COLO829 (cell line): ENCODE results near the gene CHST14.

Experiments used
- DNase-seq: peaks from one replicate; pipeline ENCODE4 v3.0.0; 2012; ENCODE audit warnings: low spot score

CHST14 gene

DNA sequence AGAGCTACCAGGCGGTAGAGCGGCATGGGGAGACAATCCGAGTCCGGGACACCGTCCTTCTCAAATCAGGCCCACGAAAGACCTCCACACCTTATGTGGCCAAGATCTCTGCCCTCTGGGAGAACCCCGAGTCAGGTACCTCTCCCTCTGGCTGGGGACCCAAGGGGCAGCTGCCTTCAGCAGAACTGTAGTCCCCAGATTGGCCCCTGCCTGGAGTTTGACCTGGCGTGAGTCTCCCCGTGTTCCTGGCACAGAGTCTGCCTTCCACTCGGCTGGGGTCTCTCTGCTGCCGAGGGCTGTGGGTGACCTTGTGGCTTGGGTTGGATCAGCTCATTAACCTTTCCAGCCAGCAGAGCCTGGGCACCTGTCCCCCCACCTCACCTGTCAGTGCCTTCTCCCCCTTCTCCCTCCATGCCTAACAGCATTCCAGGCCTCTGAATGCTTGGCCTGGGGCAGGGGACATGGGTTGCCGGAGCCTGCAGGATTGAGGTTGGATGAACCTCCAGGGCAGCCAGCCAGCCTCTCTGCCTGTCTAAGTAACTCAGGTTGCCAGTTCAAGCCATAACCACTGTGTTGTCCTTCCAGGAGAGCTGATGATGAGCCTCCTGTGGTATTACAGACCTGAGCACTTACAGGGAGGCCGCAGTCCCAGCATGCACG, 6.8 kb upstream of the CHST14 start:
- no peak for DNase-seq

DNA sequence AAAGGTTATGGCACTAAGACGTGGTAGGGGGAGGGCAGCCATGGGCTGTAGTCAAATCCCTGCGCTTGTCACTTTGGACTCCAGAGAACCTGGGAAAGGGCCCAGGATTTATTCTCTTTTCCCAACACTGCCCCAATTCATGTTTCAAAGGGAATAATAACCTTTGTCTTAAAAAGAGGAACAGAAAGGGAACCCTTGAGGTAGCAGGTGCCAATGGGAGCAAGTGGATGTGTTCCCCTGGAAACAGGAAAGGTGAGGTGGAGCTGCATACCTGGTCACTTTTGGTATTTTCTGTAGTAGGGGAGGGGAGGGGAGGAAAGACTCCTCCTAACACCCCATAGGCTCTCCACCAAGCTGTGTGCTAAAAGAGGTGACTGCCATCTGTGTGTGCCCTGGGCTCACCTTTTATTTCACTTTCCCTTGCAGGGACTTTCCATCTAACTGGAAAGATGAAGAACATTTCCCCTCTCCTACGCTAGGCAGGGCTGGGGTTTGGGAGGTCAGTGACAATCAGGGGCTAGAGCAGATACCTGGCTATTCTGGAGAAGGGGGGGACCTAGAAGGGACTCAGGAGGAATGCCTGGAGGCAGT, 6.1 kb upstream of the CHST14 start:
- no peak for DNase-seq

DNA sequence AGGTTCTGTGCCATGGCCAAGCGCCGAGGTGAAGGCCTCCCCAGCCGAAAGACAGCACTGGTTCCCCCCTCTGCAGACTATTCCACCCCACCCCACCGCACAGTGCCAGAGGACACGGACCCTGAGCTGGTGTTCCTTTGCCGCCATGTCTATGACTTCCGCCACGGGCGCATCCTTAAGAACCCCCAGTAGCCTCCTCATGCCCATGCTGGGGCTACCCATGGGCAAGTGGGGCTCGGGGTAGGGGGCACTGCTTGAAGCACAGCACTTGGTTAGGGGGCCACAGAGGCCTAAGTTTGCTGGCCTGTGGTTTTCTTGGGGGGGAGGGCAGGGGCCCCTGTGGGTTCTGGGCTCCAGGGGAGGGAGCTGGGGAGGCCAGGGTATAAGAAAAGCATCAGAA, 4.8 kb upstream of the CHST14 start:
- DNase-seq: no peak

DNA sequence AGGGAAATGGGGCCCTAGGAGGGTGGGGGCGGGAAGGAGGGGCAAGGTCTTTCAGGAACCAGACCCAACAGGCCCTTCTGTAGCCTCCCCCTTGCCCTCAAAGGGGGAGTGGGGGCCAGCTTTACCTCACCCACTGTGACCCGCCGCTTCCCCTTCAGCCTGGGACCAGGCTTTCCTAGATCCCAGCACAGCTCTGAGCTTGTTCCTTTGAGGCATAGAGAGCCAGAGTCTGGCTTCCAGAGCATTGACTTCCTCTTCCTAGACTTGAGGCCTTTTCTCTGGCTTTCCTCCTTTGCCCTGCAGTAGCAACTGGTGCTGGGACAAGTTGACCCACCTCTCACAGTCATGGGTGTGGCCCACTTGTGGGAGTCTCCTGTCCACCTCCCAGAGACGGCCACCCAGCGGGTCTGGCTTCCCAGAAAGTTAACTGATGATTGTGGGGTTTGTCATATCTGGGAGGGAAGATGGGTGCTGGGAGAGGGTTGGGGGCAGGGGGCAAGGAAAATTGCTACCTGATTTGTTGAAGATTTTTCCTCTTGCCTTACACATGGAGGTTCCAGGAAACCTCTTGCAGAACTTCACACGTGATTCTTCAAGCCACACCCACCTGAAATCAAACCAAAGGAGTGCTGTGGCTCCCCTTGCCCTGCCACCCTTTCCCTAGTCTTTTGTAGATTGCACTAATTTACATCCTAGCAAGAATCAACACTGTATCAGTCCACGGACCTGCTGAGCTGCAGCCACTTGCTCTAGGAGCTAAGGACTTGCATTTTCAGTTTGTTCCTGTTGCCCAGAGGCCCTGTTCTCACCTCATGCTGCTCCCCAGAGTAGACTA, 4.1 kb upstream of the CHST14 start:
- no peak for DNase-seq

DNA sequence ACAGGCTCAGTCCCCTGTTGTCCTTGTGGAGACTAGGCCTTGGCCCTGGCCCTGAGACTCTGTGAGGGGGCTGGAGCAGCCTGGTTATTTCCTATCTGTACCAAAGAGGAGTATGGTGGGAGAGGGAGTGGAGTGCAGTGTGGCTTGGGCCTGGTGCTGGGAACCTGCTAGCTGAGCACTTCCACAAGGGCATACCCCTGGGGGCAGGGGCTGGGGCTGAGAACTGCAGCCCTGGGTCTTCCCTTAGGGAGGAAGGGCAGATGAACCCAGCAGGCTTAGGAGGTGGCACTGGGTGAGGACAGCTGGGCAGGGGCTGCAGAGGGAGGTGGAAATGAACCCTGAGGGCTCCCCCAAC, 3.5 kb upstream of the CHST14 start:
- no peak for DNase-seq

DNA sequence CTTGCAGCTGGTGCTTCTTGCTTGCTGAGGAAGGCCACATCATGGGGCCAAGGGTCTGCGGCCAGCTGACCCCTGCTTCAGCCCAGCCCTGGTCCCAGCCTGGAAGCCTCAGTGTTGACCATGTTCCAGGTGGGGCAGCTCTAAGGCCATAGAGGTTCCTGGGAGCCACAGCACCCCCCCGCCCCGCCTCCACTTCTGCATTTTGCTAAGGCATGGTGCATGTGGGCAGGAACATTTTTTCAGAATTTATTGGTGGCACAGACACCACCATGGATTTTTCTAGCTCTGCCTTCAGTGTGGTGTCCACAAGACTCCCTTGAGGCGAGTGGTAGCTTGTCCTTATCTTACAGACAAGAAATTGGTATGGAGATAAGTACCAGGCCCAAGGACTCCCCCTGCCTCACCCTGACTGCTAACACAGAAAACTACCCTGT, 1.9 kb upstream of the CHST14 start:
- no peak for DNase-seq

DNA sequence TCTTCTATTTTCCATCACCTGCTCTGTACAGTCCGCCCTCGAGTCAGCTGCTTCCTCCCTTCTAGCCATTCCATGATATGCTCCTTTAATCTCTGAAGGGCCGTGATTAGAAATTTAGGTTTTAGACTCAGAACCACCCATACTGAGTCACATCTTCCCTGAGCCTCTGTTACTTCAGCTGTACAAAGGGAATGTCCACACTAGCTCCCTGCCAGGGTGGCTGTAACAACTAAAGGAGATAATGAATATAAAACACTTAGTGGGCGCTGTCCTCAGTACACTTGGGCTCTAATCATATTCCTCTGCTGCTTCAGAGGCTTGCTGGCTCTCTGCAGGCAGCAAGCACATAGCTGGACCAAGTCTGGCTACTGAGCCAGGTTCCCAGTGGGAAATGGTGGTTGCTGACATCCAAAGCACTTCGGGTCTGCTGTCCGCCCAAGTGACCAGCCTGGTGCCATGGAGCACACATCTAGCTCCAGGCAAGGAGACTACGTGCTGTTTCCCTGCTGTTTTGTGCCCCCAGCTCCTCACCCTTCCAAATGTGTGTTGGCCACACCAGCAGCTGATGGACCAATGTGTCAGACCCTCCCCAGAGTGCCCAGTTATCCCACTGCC, 901 bp upstream of the CHST14 start:
- DNase-seq: no peak

DNA sequence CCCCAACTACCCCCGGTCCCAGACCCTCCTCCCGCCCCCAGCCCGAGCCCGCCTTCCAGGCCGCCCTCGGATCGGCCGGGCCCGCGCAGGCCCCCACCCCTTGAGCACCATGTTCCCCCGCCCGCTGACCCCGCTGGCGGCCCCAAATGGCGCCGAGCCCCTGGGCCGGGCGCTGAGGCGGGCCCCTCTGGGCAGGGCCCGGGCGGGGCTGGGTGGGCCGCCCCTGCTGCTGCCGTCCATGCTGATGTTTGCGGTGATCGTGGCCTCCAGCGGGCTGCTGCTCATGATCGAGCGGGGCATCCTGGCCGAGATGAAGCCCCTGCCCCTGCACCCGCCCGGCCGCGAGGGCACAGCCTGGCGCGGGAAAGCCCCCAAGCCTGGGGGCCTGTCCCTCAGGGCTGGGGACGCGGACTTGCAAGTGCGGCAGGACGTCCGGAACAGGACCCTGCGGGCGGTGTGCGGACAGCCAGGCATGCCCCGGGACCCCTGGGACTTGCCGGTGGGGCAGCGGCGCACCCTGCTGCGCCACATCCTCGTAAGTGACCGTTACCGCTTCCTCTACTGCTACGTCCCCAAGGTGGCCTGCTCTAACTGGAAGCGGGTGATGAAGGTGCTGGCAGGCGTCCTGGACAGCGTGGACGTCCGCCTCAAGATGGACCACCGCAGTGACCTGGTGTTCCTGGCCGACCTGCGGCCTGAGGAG, 472 bp downstream of the CHST14 start:
- no peak for DNase-seq

DNA sequence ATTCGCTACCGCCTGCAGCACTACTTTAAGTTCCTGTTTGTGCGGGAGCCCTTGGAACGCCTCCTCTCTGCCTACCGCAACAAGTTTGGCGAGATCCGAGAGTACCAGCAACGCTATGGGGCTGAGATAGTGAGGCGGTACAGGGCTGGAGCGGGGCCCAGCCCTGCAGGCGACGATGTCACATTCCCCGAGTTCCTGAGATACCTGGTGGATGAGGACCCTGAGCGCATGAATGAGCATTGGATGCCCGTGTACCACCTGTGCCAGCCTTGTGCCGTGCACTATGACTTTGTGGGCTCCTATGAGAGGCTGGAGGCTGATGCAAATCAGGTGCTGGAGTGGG, 995 bp downstream of the CHST14 start:
- no peak for DNase-seq

DNA sequence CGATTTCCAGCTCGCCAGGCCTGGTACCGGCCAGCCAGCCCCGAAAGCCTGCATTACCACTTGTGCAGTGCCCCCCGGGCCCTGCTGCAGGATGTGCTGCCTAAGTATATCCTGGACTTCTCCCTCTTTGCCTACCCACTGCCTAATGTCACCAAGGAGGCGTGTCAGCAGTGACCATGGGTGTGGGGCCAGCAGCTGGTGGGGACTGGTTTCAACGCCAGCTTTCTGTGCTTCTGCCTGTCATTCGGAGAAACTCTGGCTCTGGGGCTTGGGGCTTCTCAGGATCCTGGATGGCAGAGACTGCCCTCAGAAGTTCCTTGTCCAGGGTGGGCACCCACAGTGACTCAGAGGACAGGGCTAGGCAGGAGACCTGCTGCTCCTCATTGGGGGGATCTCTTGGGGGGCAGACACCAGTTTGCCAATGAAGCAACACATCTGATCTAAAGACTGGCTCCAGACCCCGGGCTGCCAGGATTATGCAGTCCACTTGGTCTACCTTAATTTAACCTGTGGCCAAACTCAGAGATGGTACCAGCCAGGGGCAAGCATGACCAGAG, 1.5 kb downstream of the CHST14 start:
- no peak for DNase-seq

DNA sequence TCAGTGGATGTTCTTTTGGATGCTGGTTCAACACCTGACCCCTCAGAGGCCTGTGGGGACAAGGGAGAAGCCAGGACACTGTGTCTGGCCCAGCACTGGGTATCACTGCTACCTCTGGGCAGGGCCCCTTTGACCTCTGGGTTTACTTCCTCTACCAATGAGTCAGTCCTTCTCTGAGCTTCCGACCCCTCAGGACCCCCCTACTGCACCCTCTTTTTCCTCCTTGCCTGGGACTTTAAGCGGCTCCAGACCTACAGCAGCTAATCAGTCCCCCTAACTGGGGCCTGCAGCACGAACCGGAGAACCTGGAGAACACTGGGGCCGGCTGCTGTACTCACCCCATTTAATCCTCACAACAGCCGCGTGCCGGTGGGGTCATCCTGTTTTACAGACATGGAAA, 3.8 kb downstream of the CHST14 start:
- DNase-seq: no peak

DNA sequence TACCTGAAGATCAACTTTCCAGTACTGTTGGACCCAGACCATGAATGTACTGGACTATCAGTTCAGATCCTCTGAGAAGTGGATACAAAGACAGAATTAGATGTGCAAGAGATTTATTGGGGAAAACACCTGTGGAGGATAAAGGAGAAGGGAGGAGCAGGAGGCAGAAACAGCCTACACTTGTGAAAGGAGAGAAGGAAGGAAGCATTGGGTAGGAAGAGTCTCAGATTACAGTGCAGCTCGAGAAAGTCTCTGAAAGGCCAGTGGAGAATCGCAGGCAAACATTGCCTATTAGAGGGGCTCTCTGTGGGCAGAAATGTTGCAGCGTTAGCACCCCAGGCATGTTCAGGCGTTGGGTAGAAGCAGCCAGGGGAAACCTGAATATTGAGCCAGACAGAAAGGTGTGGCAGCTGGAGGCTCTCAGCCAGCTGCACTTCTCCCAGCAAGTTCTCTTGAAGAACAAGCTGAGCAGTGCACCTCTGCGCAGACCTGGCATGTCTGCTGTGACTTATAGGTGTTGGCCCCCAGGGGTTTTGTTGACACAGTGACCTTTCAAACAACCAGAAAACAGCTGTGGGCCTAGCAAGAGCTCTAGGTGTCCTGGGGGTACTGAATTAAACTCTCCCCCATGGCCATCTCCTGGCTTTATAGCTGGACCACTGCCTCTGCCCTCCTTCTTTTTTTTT, 7.0 kb downstream of the CHST14 start:
- DNase-seq: no peak

DNA sequence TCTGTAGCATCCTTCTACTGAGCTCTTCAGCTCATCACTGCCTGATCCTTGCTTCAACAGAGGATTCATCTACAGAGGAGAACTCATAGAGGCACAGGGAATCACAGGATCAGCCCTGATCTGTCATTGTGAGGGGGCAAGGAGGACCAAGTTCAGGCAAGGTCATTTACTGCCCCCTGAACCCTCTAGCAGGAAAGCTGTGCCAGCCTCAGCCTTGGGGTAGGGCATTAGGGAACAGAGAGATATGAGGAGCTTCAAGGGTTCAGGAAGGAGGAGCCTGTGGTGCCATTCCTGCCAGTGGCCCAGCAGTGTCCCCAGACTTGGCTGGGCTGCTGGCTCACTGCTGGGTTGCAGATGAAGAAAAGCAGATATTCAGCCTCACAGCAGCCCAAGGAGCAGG, 8.2 kb downstream of the CHST14 start:
- no peak for DNase-seq

DNA sequence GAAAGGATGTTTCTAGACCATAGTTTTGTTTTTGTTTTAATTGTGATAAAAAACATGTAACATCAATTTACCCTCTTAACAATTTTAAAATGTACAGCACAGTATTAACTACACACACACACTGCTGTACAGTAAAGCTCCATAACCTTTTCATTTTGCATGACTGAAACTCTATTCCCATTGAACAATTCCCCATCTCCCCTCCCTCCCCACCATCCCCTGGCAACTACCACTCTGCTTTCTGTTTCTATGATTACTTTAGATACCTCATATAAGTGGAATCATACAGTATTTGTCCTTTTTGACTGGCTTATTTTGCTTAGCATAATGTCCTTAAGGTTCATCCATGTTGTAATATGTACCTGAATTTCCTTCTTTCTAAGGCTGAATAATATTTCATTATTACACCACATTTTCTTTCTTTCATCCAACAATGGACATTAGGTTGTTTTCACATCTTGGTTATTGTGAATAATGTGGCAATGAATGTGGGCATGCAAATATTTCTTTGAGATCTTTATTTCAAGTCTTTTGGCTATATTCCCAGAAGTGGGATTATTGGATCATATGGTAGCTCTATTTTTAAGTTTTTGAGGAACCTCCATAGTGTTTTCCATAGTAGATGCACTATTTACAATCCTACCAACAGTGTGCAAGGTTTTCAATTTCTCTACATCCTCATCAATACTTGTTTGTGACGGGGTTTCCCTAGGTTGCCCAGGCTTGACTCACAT, 10.7 kb downstream of the CHST14 start:
- DNase-seq: no peak

DNA sequence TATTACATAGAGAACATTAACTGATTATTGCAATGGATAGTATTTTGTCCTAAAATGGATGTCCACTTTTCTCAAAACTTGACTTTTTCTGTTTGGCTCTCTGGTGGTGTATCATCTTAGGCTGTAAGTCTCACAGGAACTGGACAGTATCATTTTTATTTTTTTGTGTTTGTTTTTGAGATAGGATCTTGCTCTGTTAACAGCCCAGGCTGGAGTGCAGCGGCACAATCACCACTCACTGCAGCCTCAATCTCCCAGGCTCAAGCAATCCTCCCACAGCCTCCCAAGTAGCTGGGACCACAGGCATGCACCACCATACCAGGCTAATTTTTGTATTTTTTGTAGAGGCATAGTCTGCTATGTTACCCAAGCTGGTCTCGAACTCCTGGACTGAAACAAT, 13.1 kb downstream of the CHST14 start:
- DNase-seq: no peak

DNA sequence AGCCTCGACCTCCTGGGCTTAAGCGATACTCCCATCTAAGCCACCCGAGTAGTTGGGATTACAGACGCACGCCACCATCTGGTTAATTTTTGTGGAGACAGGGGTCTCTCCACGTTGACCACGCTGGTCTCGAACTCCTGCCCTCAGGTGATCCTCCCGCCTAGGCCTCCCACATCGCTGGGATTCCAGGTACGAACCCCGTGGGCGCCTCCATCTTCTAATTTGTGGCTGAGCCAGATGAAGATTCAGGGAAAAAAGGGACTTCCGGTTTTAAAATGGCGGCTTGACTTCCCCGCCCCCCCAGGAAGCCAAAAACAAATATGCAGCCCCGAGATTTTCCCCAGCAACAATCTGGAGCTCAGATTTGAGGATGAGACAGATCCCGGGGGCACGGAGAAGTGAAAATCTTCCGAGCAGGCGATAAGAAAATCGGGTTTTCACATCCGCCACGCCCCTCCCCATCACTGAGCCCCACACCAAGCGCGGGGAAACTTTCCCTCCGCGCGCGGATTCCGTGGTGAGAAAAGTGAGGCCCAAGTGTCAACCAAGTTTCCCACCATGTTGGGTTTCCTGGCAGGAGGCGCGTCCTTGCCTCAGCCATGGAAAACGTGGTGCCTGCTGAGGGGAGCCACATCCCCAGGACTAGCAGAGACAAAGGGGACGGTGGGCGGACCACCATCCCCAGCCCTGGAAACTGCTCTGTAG, 15.4 kb downstream of the CHST14 start:
- no peak for DNase-seq

DNA sequence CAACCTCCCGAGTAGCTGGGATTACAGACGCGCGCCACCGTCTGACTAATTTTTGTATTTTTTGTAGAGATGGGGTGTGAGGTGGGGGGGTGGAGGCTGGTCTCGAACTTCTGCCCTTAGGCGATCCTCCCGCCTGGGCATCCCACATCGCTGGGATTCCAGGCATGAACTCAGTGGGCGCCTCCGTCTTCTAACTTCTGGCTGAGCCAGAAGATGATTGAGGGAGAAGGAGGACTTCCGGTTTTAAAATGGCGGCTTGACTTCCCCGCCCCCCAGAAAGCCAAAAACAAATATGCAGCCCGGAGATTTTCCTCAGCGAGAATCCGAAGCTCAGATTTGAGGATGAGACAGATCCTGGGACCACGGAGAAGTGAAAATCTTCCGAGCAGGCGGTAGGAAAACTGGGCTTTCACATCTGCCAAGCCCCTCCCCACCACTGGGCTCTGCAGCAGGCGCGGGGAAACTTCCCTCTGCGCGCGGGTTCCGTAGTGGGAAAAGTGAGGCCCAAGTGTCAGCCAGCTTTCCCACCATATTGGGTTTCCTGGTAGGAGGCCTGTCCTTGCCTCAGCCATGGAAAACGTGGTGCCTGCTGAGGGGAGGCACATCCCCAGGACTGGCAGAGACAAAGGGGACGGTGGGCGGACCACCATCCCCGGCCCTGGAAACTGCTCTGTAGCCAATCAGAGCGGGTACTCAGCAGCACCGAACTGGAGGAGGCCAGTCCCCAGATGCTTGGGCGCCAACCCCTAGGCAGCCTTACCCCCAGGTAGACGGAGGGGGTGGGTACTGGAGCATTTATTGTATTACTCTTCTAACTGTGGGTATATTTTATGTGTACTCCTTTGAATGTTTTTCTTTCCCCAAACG, 17.3 kb downstream of the CHST14 start:
- no peak for DNase-seq

DNA sequence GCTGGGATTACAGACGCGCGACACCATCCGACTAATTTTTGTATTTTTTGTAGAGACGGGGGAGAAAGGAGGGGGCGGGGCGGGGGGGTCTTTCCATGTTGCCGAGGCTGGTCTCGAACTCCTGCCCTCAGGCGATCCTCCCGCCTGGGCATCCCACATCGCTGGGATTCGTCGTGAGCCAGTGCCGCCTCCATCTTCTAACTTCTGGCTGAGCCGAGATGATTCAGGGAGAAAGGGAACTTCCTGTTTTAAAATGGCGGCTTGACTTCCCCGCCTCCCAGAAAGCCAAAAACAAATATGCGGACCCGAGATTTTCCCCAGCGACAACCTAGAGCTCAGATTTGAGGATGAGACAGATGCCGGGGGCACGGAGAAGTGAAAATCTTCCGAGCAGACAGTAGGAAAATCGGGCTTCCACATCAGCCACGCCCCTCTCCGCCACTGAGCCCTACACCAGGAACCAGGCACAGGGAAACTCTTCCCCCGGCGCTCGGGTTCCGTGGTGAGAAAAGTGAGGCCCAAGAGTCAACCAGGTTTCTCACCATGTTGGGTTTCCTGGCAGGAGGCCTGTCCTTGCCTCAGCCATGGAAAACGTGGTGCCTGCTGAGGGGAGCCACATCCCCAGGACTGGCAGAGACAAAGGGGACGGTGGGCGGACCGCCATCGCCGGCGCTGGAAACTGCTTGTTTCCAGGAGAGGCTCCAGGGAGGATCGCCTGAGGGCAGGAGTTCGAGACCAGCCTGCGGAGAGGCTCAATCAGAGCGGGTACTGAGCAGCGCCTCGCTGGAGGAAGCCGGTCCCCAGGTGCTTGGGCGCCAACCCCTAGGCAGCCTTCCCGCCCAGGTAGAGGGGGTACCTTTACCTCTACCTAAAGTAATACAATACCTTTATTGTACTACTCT, 18.7 kb downstream of the CHST14 start:
- DNase-seq: no peak
